Endothelial cell (in vitro differentiated cells): Measurements from ENCODE around the gene CRK. TPM values are rescaled to one million over a fixed set of nuclear protein-coding genes. Genes with fewer than 3 reads are reported as not detected.
A peak's percentile ranks its signal among the peaks of the same experiment; 100 is the strongest.

Experiments
- DNase-seq: peaks from one replicate; pipeline ENCODE4 v3.0.0; 2021; ENCODE audit warnings: low spot score
- H3K27ac Mint-ChIP-seq: one replicate; pipeline ENCODE4 v1.8.0; 2021; ENCODE audit warnings: mixed read lengths, inconsistent platforms; ENCODE audit not compliant: unreplicated experiment
- H3K27me3 Mint-ChIP-seq: one replicate; pipeline ENCODE4 v1.8.0; 2021; ENCODE audit warnings: mild to moderate bottlenecking, moderate library complexity, mixed read lengths, inconsistent platforms; ENCODE audit not compliant: unreplicated experiment
- H3K36me3 Mint-ChIP-seq: one replicate; pipeline ENCODE4 v1.8.0; 2021; ENCODE audit warnings: mild to moderate bottlenecking, low read depth, mixed read lengths, inconsistent platforms; ENCODE audit not compliant: unreplicated experiment
- H3K4me1 Mint-ChIP-seq: one replicate; pipeline ENCODE4 v1.8.0; 2021; ENCODE audit warnings: mild to moderate bottlenecking, mixed read lengths, inconsistent platforms; ENCODE audit not compliant: unreplicated experiment
- H3K4me3 Mint-ChIP-seq: one replicate; pipeline ENCODE4 v1.8.0; 2021; ENCODE audit warnings: mild to moderate bottlenecking, mixed read lengths, inconsistent platforms; ENCODE audit not compliant: unreplicated experiment
- H3K9me3 Mint-ChIP-seq: one replicate; pipeline ENCODE4 v1.8.0; 2021; ENCODE audit warnings: mixed read lengths, inconsistent platforms; ENCODE audit not compliant: unreplicated experiment
- CTCF ChIP-seq: fragments of 200-600 bp; sonication (generic); IDR thresholded peaks from one replicate; pipeline ENCODE4 v1.5.0; 2021; ENCODE audit warnings: antibody characterized with exemption; ENCODE audit not compliant: unreplicated experiment
- total RNA-seq: library from RNA; stranded (reverse); fragmentation: NEBNext Ultra II Directional; extraction: Animal tissue kit (Norgen Biotek cat#: 25700); gene quantifications from one replicate; pipeline ENCODE4 v1.2.1, GENCODE V29; 2021; ENCODE audit not compliant: unreplicated experiment

Gene CRK
- total RNA-seq, 1 donor from 2014 or later: 119 TPM

GRCh38 chr17:1494203-1494602 lies 38.2 kb upstream of the CRK start:
- peak overlapping the region; percentile 93 for H3K27ac Mint-ChIP-seq
- H3K4me1 Mint-ChIP-seq: peaks cover 28% of the 10 kb centered on the region
- no peaks in the 10 kb centered on the region for H3K9me3 Mint-ChIP-seq
- DNase-seq: no peak
- H3K27me3 Mint-ChIP-seq: peaks cover 10% of the 10 kb centered on the region
- peaks cover 19% of the 10 kb centered on the region for H3K36me3 Mint-ChIP-seq
- peak overlapping the region; percentile 86 for H3K4me3 Mint-ChIP-seq
- TF ChIP-seq CTCF: no peak

GRCh38 chr17:1493291-1493980 lies 37.4 kb upstream of the CRK start:
- no peak for TF ChIP-seq CTCF
- Mint-ChIP-seq H3K9me3 (no peaks in the 10 kb centered on the region), H3K36me3 (peaks cover 19% of the 10 kb centered on the region), H3K4me3 (peak overlapping the region; percentile 86), H3K27me3 (peaks cover 15% of the 10 kb centered on the region), H3K4me1 (peaks cover 28% of the 10 kb centered on the region), H3K27ac (peak overlapping the region; percentile 93)
- peak; percentile 46 for DNase-seq

- TF ChIP-seq CTCF: no peak
- Mint-ChIP-seq H3K27ac (peak within 1 kb of the TSS; percentile 93), H3K27me3 (peaks cover 20% of the 10 kb centered on the region)
Observed at GRCh38 chr17:1492249-1493206, 36.5 kb upstream of the CRK start, which contains the start of gene MYO1C. TSS of gene MYO1C (minus strand) at chr17:1492686. CDS start at chr17:1492487, 199 bp downstream.

GRCh38 chr17:1491443-1492248 lies 35.6 kb upstream of the CRK start:
- Mint-ChIP-seq H3K4me1 (peaks cover 28% of the 10 kb centered on the region), H3K36me3 (peaks cover 16% of the 10 kb centered on the region), H3K27me3 (peaks cover 21% of the 10 kb centered on the region), H3K9me3 (no peaks in the 10 kb centered on the region), H3K4me3 (peak overlapping the region; percentile 94), H3K27ac (peak overlapping the region; percentile 77)
- peak; percentile 48 for DNase-seq
- TF ChIP-seq CTCF: no peak

More at GRCh38 chr17:1492249-1493206, 36.5 kb upstream of the CRK start, which contains the start of gene MYO1C:
- Mint-ChIP-seq H3K4me3 (peak within 1 kb of the TSS; percentile 94), H3K36me3 (peaks cover 16% of the 10 kb centered on the region), H3K9me3 (no peaks in the 10 kb centered on the region), H3K4me1 (peaks cover 25% of the 10 kb centered on the region)
- DNase-seq: peak; percentile 38
